K562 (cell line): ENCODE data around the gene GFM1. TPM values are rescaled to one million over a fixed set of nuclear protein-coding genes. Genes with fewer than 3 reads are reported as not detected.

Experiments
- ATAC-seq: fragments of 200-7000 bp; cut with Tn5 transposase; 3 replicates; pipeline ENCODE4 v1.9.1; 2020; ENCODE audit warnings: moderate library complexity
- BruUV-seq: library from RNA; stranded (reverse); fragments of 400-500 nt; replicated peaks from 2 replicates; lab custom pipeline; 2021; lab: Mats Ljungman, UMichigan
- CTCF ChIA-PET: fragments of 300-600 bp; formaldehyde crosslinking; extraction: SDS; loops from one replicate; lab custom pipeline; 2021; ENCODE audit warnings: low intra/inter-chr PET ratio; lab: Yijun Ruan, JAX
- POLR2A ChIA-PET: fragments of 300-600, 350-650 bp; sonication (Branson Sonifier 250); formaldehyde crosslinking; extraction: SDS; loops from one replicate; lab custom pipeline; 2021; ENCODE audit warnings: antibody characterized with exemption, inconsistent platforms; lab: Yijun Ruan, JAX
- DNase-seq, 4 experiments: peaks; one replicate each; pipeline versions ENCODE4 v3.0.0 to v3.0.0-alpha.2; 2011 to 2018; ENCODE audit warnings: low spot score in 3 of 4, mixed read lengths in 3 of 4; ENCODE audit errors: extremely low read depth in 1 of 4
- FAIRE-seq: peaks from 2 replicates; lab custom pipeline; 2011; peaks lifted over from hg19 to GRCh38; lab: Jason Lieb, UNC
- H2AFZ ChIP-seq: 2 replicates; pipeline ENCODE4 v1.6.0; 2011; ENCODE audit warnings: low read depth, low read length, control low read depth, inconsistent platforms
- H3K27ac ChIP-seq: fragments of 200-600 bp; 3 replicates; pipeline ENCODE4 v1.8.0; 2011; ENCODE audit warnings: low read depth, mild to moderate bottlenecking, control low read depth, inconsistent platforms, low read length, moderate library complexity, mixed read lengths; ENCODE audit errors: extremely low read depth
- H3K27me3 ChIP-seq, 2 experiments: fragments of 300-600 bp in 1 of 2; 2 replicates in 1 of 2; 3 replicates in 1 of 2; pipeline versions ENCODE4 v1.6.0 to v1.8.0; 2011; ENCODE audit warnings: inconsistent platforms in 2 of 2, low read length in 2 of 2, mild to moderate bottlenecking in 1 of 2, mixed read lengths in 1 of 2, moderate library complexity in 1 of 2; ENCODE audit not compliant: control insufficient read depth in 2 of 2, insufficient read depth in 2 of 2
- H3K36me3 ChIP-seq: fragments of 300-600 bp; 3 replicates; pipeline ENCODE4 v1.8.0; 2011; ENCODE audit warnings: mild to moderate bottlenecking, low read length, inconsistent platforms; ENCODE audit not compliant: control insufficient read depth, insufficient read depth
- H3K4me1 ChIP-seq, 2 experiments: fragments of 200-600 bp in 1 of 2; replicated peaks in 1 of 2; 2 replicates in 1 of 2; 3 replicates in 1 of 2; pipeline versions ENCODE4 v1.5.1 to v1.8.0; 2011; ENCODE audit warnings: inconsistent platforms in 2 of 2, low read length in 2 of 2, mild to moderate bottlenecking in 1 of 2, mixed read lengths in 1 of 2, moderate library complexity in 1 of 2; ENCODE audit not compliant: control insufficient read depth in 2 of 2, insufficient read depth in 2 of 2
- H3K4me2 ChIP-seq: 2 replicates; pipeline ENCODE4 v1.6.1; 2011; ENCODE audit warnings: low read length, control low read depth, inconsistent platforms, mixed read lengths; ENCODE audit not compliant: insufficient read depth
- H3K4me3 ChIP-seq: fragments of 200-600 bp; sonication (generic), shearing (Covaris generic); 2 replicates; pipeline ENCODE4 v1.5.1; 2016; ENCODE audit warnings: control low read depth, inconsistent platforms
- H3K79me2 ChIP-seq: fragments of 200-600 bp; 3 replicates; pipeline ENCODE4 v1.8.0; 2011; ENCODE audit warnings: low read length, inconsistent platforms; ENCODE audit not compliant: control insufficient read depth, insufficient read depth
- H3K9ac ChIP-seq, 2 experiments: 2 replicates each; pipeline versions ENCODE4 v1.6.0 to v1.6.1; 2011; ENCODE audit warnings: low read depth in 2 of 2, low read length in 2 of 2, control low read depth in 1 of 2, inconsistent platforms in 1 of 2, mild to moderate bottlenecking in 1 of 2, mixed read lengths in 1 of 2; ENCODE audit not compliant: insufficient read depth in 1 of 2
- H3K9me1 ChIP-seq: one replicate; pipeline ENCODE4 v1.6.0; 2011; ENCODE audit warnings: inconsistent platforms, mild to moderate bottlenecking, low read length, moderate library complexity; ENCODE audit not compliant: control insufficient read depth, insufficient read depth
- H3K9me3 ChIP-seq: replicated peaks from 2 replicates; pipeline ENCODE4 v1.5.1; 2011; ENCODE audit warnings: low read depth, low read length, inconsistent platforms; ENCODE audit not compliant: control insufficient read depth, insufficient read depth
- H4K20me1 ChIP-seq: replicated peaks from 2 replicates; pipeline ENCODE4 v1.6.1; 2011; ENCODE audit warnings: low read length, inconsistent platforms, mixed read lengths; ENCODE audit not compliant: control insufficient read depth, insufficient read depth
- MTA1 ChIP-seq: fragments of 450-650 bp; IDR thresholded peaks from 2 replicates; pipeline ENCODE4 v1.6.1; 2017; ENCODE audit warnings: borderline replicate concordance
- NFATC3 ChIP-seq: fragments of 450-650 bp; IDR thresholded peaks from 2 replicates; pipeline ENCODE4 v1.6.1; 2017; ENCODE audit warnings: mild to moderate bottlenecking
- NFYB ChIP-seq: IDR thresholded peaks from 2 replicates; pipeline ENCODE4 v1.6.1; 2011; ENCODE audit warnings: mild to moderate bottlenecking, moderate library complexity; ENCODE audit not compliant: insufficient read length; ENCODE audit errors: extremely low read depth
- PRPF4 ChIP-seq: fragments of 200-400 bp; formaldehyde crosslinking; IDR thresholded peaks from one replicate; pipeline ENCODE4 v1.6.1; 2017; ENCODE audit warnings: low read length, low read depth, mild to moderate bottlenecking; ENCODE audit not compliant: insufficient read depth, poor library complexity, severe bottlenecking
- PTBP1 ChIP-seq: fragments of 200-400 bp; formaldehyde crosslinking; IDR thresholded peaks from 2 replicates; pipeline ENCODE4 v1.6.1; 2017; ENCODE audit warnings: low read depth, low read length
- SPI1 ChIP-seq: IDR thresholded peaks from 2 replicates; pipeline ENCODE4 v1.6.1; 2011; ENCODE audit warnings: low read depth, low read length, control low read depth, borderline replicate concordance
- XRCC5 ChIP-seq: fragments of 200-400 bp; formaldehyde crosslinking; IDR thresholded peaks from 2 replicates; pipeline ENCODE4 v1.6.1; 2017; ENCODE audit warnings: low read depth, mild to moderate bottlenecking, low read length
- ZNF699 ChIP-seq: fragments of 250-450 bp; sonication (Bioruptor Pico); IDR thresholded peaks from 2 replicates; pipeline ENCODE4 v1.8.0; 2021; ENCODE audit warnings: mild to moderate bottlenecking, moderate library complexity; ENCODE audit not compliant: insufficient replicate concordance
- WGBS: fragments of 100-300 bp; shearing (Covaris generic); methylation state at CpG from one replicate; pipeline ENCODE4 v1.1.6; 2016; ENCODE audit warnings: low coverage, mixed read lengths; ENCODE audit not compliant: insufficient coverage; ENCODE audit errors: missing lambda C conversion rate; 5-methylcytosine and 5-hydroxymethylcytosine counted together
- in situ Hi-C: fragments of 300-500 bp; cut with MboI; formaldehyde crosslinking; loops from 4 replicates; pipeline ENCODE4 v1.15.0; 2018; ENCODE audit warnings: inconsistent platforms, mixed read lengths
- intact Hi-C: fragments of 100-400 bp; cut with micrococcal nuclease; formaldehyde crosslinking; loops from 2 replicates; pipeline ENCODE4 v1.14.2; 2022
- polyA plus RNA-seq, 8 experiments: library from polyadenylated mRNA; depleted of rRNA in 4 of 8; stranded (reverse) in 5 of 8; unstranded in 3 of 8; fragments of >200 nt; fragmentation: Nextera tagmentation in 2 of 8; fragmentation: Illumina TruSeq in 1 of 8; extraction: Ambion mirVana in 2 of 8; extraction: Trizol in 1 of 8; gene quantifications; 2 replicates each; pipeline versions ENCODE4 v1.2.1 to v1.2.3, GENCODE V29; 2011 to 2014; ENCODE audit warnings: inconsistent platforms in 1 of 8, missing spikeins in 1 of 8
- total RNA-seq, 7 experiments: library from RNA; depleted of rRNA in 6 of 7; stranded (reverse); fragments of >200 nt in 6 of 7; fragmentation: Illumina TruSeq in 2 of 7; extraction: Trizol in 2 of 7; gene quantifications; 2 replicates each; pipeline versions ENCODE4 v1.2.1 to v1.2.3, GENCODE V29; 2011 to 2021; ENCODE audit warnings: low replicate concordance in 1 of 7
- TF ChIP-seq, protein P1 (sequence below): fragments of 450-650 bp; formaldehyde crosslinking; IDR thresholded peaks from 2 replicates; pipeline ENCODE4 v1.4.0; 2022; ENCODE audit warnings: missing genetic modification characterization

The GFM1 gene
- total and polyA plus RNA-seq, 9 of the 15 experiments (the other 6 are each of a cell fraction or from before 2014, with no cell fraction given), result 38.9 to 86.7 (median 64.8) TPM

DNA sequence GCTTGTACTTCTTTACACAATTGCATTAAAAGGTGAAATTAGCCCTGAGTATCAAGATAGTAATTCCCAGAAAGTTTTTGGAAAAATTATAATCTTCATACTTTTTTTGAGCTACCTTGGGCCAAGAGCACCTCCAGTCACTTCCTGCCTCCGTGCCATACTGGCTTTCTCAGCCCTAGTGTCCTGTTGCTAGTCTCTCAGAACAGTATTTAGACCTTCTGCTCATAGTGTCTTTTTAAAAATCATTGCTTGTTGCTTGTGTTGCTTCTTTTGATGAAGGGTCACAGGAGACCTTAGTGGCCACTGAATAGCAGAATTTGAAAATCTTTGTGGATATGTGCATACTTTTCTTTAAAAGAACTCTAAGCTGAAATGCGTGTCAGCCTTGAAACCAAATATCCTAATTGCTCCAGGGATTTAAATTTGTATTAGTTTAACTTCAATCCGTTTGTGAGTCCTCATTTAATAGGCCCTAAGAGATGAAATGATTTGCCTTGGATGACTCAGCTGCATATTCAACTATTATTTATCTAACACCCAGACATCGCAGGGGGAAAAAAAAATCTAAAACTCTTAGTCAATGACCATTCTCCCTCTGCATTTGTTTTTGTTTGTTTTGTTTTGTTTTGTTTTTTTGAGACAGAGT is 57.2 kb downstream of the GFM1 start:
- H2AFZ ChIP-seq, result no peak overlapping the region
- no peak overlapping the region for H3K4me3 ChIP-seq
- no peaks in the 10 kb centered on the region for H4K20me1 ChIP-seq
- peaks cover 0 to 8% of the 10 kb centered on the region in 2 experiments; a peak in 3 of 5 replicates for H3K4me1 ChIP-seq
- POLR2A ChIA-PET, result interaction anchor here (0.9 to 1.0 kb wide), 2 partner anchors 8 to 89 kb away, joined by 3 to 4 read pairs; no protein-coding TSS in a partner anchor
- TF ChIP-seq NFATC3 (no peak), PRPF4 (no peak), MTA1 (no peak), ZNF699 (CRISPR knock-in tag) (no peak), SPI1 (no peak), PTBP1 (no peak), XRCC5 (no peak), NFYB (no peak)
- TF ChIP-seq, protein P1, sequence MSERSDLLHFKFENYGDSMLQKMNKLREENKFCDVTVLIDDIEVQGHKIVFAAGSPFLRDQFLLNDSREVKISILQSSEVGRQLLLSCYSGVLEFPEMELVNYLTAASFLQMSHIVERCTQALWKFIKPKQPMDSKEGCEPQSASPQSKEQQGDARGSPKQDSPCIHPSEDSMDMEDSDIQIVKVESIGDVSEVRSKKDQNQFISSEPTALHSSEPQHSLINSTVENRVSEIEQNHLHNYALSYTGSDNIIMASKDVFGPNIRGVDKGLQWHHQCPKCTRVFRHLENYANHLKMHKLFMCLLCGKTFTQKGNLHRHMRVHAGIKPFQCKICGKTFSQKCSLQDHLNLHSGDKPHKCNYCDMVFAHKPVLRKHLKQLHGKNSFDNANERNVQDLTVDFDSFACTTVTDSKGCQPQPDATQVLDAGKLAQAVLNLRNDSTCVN (CRISPR knock-in tag), result no peak
- TF ChIP-seq, all 486 proteins: peak for 0
- ATAC-seq, result no peak
- Histone ChIP-seq H3K36me3 (peaks cover 47% of the 10 kb centered on the region), H3K9ac (no peak overlapping the region), H3K9me3 (no peaks in the 10 kb centered on the region), H3K9me1 (no peaks in the 10 kb centered on the region), H3K27me3 (no peaks in the 10 kb centered on the region), H3K27ac (no peak overlapping the region; the same call in 2 of the 3 replicates), H3K4me2 (no peak overlapping the region), H3K79me2 (peaks cover 8% of the 10 kb centered on the region; the same call in 1 of the 3 replicates)
- in situ Hi-C loops, result no loop called here
- WGBS, result 69% methylated on average over 4 of the region's 4 CpGs
- intact Hi-C loops, result no loop called here
- FAIRE-seq, result peak; percentile 11
- no peak for DNase-seq
- BruUV-seq, result no TSS peak
- CTCF ChIA-PET, result interaction anchor here (1.2 kb wide), 1 partner anchor 90 kb away, joined by 3 read pairs; no protein-coding TSS in a partner anchor
